Activated CD4-positive, alpha-beta T cell treated with anti-CD3 and anti-CD28 coated beads, Interleukin-2, Interleukin-4, amounts not matched to agents 100 ng/mL and 50 ng/mL, durations not matched to agents 16 hours and 8 hours (primary cell): ENCODE results near the gene PLAAT5.
"Not testable (repeated sequence)": the region's sequence is repeated elsewhere in the genome, so short reads cannot be mapped to it uniquely, and the experiment has no call there.

Experiments
- DNase-seq: peaks from one replicate; pipeline ENCODE4 v3.0.0-alpha.2; 2020; ENCODE audit warnings: low spot score

The PLAAT5 gene

DNA sequence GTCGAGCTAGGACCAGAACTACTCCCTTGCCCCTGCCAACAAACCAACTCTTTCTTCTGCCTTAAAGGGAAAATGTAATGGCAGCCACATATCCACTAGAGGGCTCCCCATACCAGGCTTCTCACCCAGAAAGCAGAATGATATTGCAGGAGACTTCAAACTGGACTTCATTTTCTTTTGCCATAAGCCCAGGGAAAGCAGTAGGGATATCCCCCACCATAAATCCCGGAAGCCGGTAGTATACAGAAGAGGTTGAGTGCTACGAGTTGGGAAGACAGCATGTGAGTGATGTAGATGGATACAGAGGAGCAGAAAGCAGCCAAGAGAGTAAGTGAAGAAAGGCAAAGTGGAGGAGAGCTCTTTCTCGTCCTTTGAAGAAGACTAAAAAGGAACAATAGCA is 12.1 kb downstream of the PLAAT5 start:
- peak; percentile 64 for DNase-seq

DNA sequence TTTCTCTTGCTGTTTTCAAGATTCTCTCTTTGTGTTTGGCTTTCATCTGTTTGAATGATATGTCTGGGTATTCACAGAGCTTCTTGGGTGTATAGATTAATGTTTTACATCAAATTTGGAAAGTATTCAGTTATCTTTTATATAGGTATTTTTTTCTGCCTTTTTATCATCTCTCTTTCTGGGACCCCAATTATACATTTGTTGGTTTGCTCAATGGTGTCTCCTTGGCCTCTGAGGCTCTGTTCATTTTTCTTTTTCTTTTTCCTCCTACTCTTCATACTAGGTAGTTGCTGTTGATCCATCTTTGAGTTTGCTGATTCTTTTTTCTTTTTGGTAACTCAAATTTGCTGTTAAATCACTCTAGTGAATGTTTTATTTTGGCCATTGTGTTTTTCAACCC is 14.3 kb downstream of the PLAAT5 start:
- no peak for DNase-seq

DNA sequence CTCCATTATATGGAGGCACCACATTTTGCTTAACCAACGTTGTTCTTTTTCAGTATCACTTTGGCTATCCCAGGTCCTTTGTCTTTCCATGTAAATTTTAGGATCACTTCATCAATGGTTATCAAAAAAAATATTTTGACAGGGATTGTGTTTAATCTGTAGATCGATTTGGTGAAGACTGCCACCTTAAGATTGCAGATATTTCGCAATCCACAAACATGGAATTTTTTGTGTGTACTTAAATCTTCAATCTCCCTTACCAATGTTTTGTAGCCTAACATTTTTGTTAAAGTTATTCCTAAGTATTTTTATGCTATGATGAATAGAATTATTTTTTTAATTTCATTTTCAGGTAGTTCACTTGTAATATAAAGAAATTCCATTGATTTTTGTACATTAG is 18.6 kb downstream of the PLAAT5 start:
- DNase-seq: no peak

DNA sequence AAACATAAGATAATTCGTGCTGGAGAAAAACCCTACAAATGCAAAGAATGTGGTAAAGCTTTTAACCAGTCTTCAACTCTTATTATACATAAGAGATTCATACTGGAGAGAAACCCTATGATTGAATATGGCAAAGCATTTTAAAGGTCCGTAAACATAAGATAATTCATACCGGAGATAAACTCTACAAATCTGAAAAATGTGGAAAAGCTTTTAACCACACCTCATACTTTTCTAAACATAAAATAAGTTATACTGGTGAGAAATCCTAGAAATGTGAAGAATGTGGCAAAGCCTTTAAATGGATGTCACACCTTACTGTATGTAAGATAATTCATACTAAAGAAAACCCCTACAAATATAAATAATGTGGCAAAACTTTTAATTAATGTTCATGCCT is 20.7 kb downstream of the PLAAT5 start:
- DNase-seq: no peak

DNA sequence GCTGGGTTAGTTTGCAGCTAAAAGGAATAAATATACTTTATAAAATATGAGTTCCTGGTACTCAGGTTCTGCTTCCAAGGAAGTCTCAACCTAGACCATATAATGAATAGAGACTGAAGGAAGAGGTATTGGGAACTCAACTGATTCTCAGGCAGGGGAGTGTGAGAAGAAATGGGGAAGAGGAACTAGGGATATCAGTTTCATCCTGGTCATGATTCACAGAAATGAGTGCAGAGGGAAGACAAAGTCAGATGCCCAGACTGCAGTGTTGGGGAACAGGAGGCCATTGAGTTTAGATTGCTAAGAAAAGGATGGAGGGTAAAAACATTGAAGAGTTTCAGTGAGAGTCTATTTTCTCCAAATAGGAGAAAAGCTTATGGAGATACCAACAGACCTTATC is 28.8 kb downstream of the PLAAT5 start:
- DNase-seq: no peak

DNA sequence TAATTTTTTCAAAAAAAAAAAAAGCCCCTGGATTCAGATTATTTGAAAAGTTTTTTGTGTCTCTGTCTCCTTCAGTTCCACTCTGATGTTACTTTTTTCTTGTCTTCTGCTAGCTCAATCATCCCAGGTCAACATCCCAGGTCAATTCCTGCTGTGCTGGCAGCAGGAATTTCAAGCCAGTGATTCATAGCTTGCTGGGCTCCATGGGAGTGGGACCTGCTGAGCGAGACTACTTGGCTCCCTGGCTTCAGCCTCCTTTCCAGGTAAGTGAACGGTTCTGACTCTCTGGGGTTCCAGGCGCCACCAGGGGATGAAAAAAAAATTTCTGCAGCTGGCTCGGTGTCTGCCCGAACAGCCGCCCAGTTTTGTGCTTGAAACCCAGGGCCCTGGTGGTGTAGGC is 31.4 kb downstream of the PLAAT5 start:
- no peak for DNase-seq

DNA sequence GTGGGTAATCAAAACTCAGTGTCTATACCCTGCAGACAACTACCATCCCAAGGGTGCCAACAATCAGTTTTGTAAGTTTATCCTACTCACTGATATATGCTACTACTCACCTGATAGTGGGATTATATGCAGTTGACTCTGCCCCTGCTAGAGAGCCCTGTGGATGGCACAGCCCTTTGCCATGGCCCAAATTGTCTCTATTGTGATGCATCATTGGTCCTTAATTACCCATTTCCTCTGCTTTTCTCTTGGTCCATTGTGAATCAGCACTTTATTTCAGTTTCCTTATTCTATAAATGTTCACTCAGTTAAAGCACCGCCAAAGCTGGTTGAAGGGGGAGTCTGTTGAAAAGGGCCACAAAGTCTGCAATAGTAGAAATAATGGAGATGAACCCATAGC is 42.3 kb downstream of the PLAAT5 start:
- no peak for DNase-seq

DNA sequence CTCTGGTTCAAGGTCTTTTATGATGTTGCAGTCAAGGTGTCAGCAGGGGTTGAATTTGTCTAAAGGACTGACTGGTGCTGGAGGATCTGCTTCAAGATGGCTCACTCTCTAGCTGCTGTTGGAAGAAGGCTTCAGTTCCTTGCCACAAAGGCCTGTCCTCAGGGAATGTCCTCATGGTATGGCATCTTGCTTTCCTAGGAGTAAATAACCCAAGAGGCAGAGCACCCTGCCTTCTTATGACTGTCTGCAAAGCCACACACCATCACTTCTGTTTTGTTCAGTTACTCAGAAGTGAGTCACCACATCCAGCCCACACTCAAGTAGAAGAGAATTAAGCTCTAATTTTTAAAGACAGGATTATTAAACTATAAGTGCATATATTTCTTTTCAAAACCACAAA is 45.2 kb downstream of the PLAAT5 start:
- DNase-seq: no peak

DNA sequence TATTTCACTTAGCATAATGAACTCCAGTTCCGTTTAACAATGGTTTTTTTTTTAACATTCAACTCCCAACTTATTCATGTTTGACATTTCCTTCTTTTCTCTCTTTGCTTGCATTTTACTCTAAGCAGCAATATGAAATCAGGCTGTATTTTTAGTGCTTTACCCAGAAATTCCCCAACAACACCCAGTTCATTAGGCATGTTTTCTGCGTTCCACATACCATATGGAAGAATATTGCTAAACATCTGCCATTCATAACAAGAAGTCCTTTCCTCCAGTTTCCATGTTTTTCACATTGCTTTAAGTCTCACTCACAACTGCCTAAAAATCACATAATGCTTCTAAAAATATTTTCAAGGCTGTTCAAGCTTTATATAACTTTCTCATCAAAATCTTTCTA is 45.8 kb downstream of the PLAAT5 start:
- DNase-seq: no peak

DNA sequence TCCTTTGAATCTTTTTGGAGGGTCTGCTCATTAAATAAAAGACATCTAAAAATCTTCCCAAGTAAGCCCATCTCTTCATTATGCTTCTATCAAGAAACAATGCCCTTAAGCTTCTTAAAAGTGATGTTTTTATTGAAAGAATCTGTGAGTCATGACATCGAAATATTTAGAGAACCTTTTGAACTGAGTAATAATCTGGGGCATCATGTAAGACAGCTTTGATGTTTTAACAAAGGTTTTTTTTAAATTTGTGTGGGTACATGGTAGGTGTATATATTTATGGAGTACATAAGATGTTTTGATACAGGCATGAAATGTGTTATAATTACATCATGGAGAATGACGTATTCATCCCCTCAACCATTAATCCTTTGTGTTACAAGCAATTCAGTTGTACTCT is 46.8 kb downstream of the PLAAT5 start:
- DNase-seq: no peak

DNA sequence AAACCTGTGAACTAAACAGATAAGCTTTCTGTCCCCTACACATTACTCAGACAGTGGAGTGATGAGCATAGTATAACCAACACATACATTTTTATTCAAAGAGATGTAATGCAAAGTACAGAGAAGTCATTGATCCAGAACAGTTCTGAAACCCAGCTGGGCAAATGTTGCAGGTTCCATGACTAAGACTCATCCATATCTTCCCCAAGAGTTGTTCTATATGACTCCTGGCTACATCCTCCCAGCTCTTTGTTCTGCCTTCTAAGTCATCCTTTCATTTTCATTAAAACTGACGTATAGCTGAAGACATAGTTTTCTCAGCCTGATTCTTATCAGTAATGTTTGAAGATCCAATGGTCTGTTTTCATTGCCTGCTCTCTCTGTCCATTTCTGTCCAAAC is 47.3 kb downstream of the PLAAT5 start:
- DNase-seq: peak; percentile 10

DNA sequence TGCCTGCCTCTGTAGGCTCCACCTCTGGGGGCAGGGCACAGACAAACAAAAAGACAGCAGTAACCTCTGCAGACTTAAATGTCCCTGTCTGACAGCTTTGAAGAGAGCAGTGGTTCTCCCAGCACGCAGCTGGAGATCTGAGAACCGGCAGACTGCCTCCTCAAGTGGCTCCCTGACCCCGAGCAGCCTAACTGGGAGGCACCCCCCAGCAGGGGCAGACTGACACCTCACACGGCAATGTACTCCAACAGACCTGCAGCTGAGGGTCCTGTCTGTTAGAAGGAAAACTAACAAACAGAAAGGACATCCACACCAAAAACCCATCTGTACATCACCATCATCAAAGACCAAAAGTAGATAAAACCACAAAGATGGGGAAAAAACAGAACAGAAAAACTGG is 55.1 kb downstream of the PLAAT5 start:
- not testable (repeated sequence) for DNase-seq

DNA sequence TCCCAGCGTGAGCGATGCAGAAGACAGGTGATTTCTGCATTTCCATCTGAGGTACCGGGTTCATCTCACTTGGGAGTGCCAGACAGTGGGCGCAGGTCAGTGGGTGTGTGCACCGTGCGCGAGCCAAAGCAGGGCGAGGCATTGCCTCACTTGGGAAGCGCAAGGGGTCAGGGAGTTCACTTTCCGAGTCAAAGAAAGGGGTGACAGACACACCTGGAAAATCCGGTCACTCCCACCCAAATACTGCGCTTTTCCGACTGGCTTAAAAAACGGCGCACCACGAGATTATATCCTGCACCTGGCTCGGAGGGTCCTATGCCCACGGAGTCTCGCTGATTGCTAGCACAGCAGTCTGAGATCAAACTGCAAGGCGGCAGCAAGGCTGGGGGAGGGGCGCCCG is 55.6 kb downstream of the PLAAT5 start:
- not testable (repeated sequence) for DNase-seq

DNA sequence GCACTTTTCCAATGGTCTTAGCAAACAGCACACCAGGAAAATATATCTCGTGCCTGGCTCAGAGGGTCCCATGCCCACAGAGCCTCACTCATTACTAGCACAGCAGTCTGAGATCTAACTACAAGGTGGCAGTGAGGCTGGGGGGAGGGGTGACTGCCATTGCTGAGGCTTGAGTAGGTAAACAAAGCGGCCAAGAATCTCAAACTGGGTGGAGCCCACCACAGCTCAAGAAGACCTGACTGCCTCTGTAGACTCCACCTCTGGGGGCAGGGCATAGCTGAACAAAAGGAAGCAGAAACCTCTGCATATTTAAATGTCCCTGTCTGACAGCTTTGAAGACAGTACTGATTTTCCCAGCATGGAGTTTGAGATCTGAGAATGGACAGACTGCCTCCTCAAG is 60.2 kb downstream of the PLAAT5 start:
- DNase-seq: not testable (repeated sequence)

DNA sequence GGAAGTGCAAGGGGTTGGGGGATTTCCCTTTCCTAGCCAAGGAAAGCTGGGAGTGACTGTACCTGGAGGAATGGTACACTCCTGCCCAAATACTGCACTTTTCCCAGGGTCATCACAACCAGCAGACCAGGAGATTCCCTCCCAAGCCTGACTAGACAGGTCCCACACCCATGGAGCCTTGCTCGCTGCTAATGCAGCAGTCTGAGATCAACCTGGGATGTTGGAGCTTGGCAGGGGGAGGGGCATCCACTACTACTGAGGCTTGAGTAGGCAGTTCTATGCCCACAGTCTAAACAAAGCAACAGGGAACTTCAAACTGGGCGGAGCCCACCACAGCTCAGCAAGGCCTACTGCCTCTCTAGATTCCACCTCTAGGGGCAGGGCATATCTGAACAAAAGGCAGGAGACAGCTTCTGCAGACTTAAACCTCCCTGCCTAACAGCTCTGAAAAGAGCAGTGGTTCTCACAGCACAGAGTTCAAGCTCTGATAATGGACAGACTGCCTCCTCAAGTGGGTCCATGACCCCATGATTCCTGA is 62.9 kb downstream of the PLAAT5 start:
- DNase-seq: no peak

DNA sequence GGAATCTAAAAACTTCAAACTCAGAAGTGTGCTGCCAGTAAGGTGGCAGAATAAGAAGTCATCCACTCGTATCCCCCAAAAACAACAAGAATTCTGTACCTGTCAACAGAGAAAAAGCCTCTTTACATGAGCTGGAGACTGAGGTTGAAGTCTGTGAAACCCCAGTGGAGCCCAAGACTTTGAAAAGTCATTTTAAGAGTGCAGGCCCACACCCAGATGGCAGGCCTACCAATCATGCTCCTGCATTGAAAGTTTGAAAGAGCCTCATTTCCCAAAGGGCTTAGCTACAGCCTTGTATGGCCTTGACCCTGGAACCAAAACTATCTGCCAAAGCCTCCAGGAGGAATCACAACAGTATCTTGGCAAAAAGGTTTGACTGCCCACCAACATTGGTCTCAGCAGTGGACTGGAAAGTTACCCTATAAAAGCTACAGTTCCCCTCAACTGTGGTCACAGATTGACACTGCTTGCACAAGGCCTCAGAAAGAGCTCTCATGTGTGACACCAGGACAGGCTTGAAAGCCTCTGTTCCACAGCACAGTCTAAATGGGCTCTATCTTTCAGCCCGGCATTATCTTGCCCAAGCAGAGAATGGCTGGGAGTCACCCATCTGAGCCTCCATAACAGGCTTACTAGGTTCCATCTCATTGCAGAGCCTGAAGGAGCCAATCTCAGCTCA is 73.7 kb downstream of the PLAAT5 start:
- DNase-seq: no peak
